DND-41 (cell line): ENCODE measurements around the gene RNF217.
"Not testable (repeated sequence)": the region's sequence is repeated elsewhere in the genome, so short reads cannot be mapped to it uniquely, and the experiment has no call there.

Experiments
- ATAC-seq: fragments of 200-7000 bp; cut with Tn5 transposase; 3 replicates; pipeline ENCODE4 v1.9.1; 2021; ENCODE audit warnings: low read depth; ENCODE audit not compliant: insufficient read depth
- DNase-seq: peaks from one replicate; pipeline ENCODE4 v3.0.0-alpha.2; 2020
- H2AFZ ChIP-seq: 2 replicates; pipeline ENCODE4 v1.6.0; 2012; ENCODE audit warnings: low read depth, low read length
- H3K27ac ChIP-seq: 2 replicates; pipeline ENCODE4 v1.5.1; 2012; ENCODE audit warnings: low read length, inconsistent platforms
- H3K27me3 ChIP-seq: fragments of 200-600 bp; sonication (generic); 2 replicates; pipeline ENCODE4 v1.6.0; 2012; ENCODE audit warnings: low read length, mild to moderate bottlenecking, inconsistent platforms; ENCODE audit not compliant: insufficient read depth, poor library complexity
- H3K36me3 ChIP-seq: 2 replicates; pipeline ENCODE4 v1.5.1; 2012; ENCODE audit warnings: low read length, inconsistent platforms; ENCODE audit not compliant: insufficient read depth
- H3K4me1 ChIP-seq: 2 replicates; pipeline ENCODE4 v1.5.1; 2012; ENCODE audit warnings: mild to moderate bottlenecking, low read length; ENCODE audit not compliant: insufficient read depth
- H3K4me2 ChIP-seq: 2 replicates; pipeline ENCODE4 v1.6.0; 2012; ENCODE audit warnings: mild to moderate bottlenecking, moderate library complexity, low read length, inconsistent platforms; ENCODE audit not compliant: insufficient read depth
- H3K4me3 ChIP-seq, 2 experiments: fragments of 200-600 bp in 1 of 2; shearing (Covaris generic) in 1 of 2; 2 replicates each; pipeline ENCODE4 v1.5.1; 2012 to 2016; ENCODE audit warnings: inconsistent platforms in 2 of 2, low read length in 2 of 2, mild to moderate bottlenecking in 2 of 2, low read depth in 1 of 2, moderate library complexity in 1 of 2
- H3K79me2 ChIP-seq: 2 replicates; pipeline ENCODE4 v1.6.0; 2012; ENCODE audit warnings: low read length, inconsistent platforms; ENCODE audit not compliant: insufficient read depth
- H3K9ac ChIP-seq: 2 replicates; pipeline ENCODE4 v1.6.0; 2012; ENCODE audit warnings: low read depth, mild to moderate bottlenecking, inconsistent platforms, low read length, moderate library complexity
- H3K9me3 ChIP-seq: 2 replicates; pipeline ENCODE4 v1.5.1; 2012; ENCODE audit warnings: low read length, moderate library complexity, mild to moderate bottlenecking, inconsistent platforms; ENCODE audit not compliant: insufficient read depth, severe bottlenecking
- H4K20me1 ChIP-seq: 2 replicates; pipeline ENCODE4 v1.6.0; 2012; ENCODE audit warnings: low read length; ENCODE audit not compliant: insufficient read depth
- EZH2 ChIP-seq: IDR thresholded peaks from 3 replicates; pipeline ENCODE4 v1.6.1; 2012; ENCODE audit warnings: borderline replicate concordance, low read depth, mild to moderate bottlenecking, moderate library complexity, low read length, inconsistent platforms; ENCODE audit not compliant: severe bottlenecking
- TF ChIP-seq, protein P1 (sequence below): IDR thresholded peaks from 2 replicates; pipeline ENCODE4 v1.5.1; 2012; ENCODE audit warnings: borderline replicate concordance, low read length, moderate library complexity, mild to moderate bottlenecking; ENCODE audit not compliant: poor library complexity, severe bottlenecking; ENCODE audit errors: extremely low read depth

RNF217 gene

DNA sequence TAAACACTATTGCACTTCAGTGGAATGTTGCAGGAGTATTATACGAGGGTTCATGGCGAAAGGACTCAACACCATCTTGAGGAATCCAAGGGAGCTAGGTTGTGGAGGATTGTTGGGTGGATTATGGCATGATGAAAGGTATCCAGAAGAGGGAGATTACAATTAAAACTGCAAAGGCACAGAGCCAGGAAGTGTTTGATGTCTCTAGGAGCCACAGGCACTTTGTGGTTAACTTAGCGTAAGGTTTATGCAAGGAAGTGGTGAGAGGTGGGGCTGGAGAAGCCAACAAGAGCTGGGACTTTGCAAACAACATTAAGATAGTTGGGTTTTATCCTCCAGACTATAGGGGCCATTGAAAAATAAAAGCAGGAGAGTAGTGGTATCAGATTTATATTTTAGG is 104.7 kb downstream of the RNF217 start:
- no peak for TF ChIP-seq EZH2
- TF ChIP-seq, protein P1, sequence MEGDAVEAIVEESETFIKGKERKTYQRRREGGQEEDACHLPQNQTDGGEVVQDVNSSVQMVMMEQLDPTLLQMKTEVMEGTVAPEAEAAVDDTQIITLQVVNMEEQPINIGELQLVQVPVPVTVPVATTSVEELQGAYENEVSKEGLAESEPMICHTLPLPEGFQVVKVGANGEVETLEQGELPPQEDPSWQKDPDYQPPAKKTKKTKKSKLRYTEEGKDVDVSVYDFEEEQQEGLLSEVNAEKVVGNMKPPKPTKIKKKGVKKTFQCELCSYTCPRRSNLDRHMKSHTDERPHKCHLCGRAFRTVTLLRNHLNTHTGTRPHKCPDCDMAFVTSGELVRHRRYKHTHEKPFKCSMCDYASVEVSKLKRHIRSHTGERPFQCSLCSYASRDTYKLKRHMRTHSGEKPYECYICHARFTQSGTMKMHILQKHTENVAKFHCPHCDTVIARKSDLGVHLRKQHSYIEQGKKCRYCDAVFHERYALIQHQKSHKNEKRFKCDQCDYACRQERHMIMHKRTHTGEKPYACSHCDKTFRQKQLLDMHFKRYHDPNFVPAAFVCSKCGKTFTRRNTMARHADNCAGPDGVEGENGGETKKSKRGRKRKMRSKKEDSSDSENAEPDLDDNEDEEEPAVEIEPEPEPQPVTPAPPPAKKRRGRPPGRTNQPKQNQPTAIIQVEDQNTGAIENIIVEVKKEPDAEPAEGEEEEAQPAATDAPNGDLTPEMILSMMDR = peak; percentile 25
- H2AFZ ChIP-seq = no peak overlapping the region
- H4K20me1 ChIP-seq = no peaks in the 10 kb centered on the region
- peak overlapping the region; percentile 7; the same call in 1 of the 2 replicates for H3K4me2 ChIP-seq
- ATAC-seq = peak; percentile 99
- H3K27me3 ChIP-seq = no peaks in the 10 kb centered on the region
- DNase-seq = peak; percentile 67
- H3K9me3 ChIP-seq = no peaks in the 10 kb centered on the region
- no peaks in the 10 kb centered on the region for H3K36me3 ChIP-seq
- no peak overlapping the region for H3K27ac ChIP-seq
- H3K79me2 ChIP-seq = no peaks in the 10 kb centered on the region
- H3K4me3 ChIP-seq = no peak overlapping the region
- no peak overlapping the region for H3K9ac ChIP-seq
- peaks cover 15% of the 10 kb centered on the region for H3K4me1 ChIP-seq

DNA sequence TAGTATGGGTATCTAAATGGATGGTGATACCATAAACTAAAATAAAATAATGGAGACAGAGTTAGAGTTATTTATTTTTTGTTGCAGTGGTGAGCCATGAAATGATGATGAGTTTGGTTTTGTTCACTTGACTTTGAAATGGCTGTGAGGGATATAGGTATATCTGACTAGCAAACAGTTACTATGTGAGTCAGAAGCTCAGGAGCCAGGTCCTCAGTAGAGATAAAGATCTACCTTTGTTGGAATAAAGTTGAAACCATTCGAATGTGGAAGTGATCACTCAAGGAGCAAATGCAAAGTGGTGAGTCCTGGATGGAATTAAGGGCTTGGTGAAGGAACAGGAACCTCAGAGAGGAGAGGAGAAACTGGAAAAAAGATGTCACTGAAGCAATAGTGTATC is 105.3 kb downstream of the RNF217 start:
- H3K36me3 ChIP-seq = no peaks in the 10 kb centered on the region
- no peaks in the 10 kb centered on the region for H4K20me1 ChIP-seq
- no peak overlapping the region for H3K27ac ChIP-seq
- ATAC-seq (no peak), DNase-seq (no peak)
- no peaks in the 10 kb centered on the region for H3K27me3 ChIP-seq
- H3K4me2 ChIP-seq = no peak overlapping the region
- no peaks in the 10 kb centered on the region for H3K79me2 ChIP-seq
- H3K4me1 ChIP-seq = peaks cover 15% of the 10 kb centered on the region
- no peaks in the 10 kb centered on the region for H3K9me3 ChIP-seq
- H2AFZ ChIP-seq = no peak overlapping the region
- no peak overlapping the region for H3K9ac ChIP-seq
- no peak overlapping the region for H3K4me3 ChIP-seq
- TF ChIP-seq, protein P1 = no peak
- no peak for TF ChIP-seq EZH2

DNA sequence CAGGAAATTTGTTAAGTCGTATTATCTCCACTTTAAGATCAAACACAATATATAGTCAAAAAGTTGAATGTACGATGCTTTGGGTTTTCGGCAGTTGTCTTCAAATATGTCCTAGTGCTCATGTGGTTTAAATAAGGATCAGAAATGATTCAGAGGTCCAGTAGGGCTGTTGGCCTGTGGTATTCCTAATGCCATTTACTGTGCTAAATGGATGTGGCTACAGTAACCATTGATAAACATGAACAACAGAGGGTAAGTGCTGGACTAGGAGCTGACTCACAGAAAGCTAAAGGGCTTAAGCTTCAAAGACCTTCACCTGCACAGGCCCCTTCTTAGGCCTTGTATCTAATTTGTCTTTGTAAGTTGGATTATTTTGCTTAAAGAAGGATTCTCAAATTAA is 110.8 kb downstream of the RNF217 start:
- H2AFZ ChIP-seq = no peak overlapping the region
- no peaks in the 10 kb centered on the region for H4K20me1 ChIP-seq
- no peak overlapping the region for H3K9ac ChIP-seq
- no peak for DNase-seq
- no peak overlapping the region for H3K4me3 ChIP-seq
- H3K9me3 ChIP-seq = no peaks in the 10 kb centered on the region
- no peaks in the 10 kb centered on the region for H3K27me3 ChIP-seq
- ATAC-seq = no peak
- H3K4me2 ChIP-seq = no peak overlapping the region
- no peak for TF ChIP-seq EZH2
- TF ChIP-seq, protein P1 = no peak
- no peaks in the 10 kb centered on the region for H3K79me2 ChIP-seq
- H3K4me1 ChIP-seq = no peaks in the 10 kb centered on the region
- H3K36me3 ChIP-seq = no peaks in the 10 kb centered on the region
- H3K27ac ChIP-seq = no peak overlapping the region

DNA sequence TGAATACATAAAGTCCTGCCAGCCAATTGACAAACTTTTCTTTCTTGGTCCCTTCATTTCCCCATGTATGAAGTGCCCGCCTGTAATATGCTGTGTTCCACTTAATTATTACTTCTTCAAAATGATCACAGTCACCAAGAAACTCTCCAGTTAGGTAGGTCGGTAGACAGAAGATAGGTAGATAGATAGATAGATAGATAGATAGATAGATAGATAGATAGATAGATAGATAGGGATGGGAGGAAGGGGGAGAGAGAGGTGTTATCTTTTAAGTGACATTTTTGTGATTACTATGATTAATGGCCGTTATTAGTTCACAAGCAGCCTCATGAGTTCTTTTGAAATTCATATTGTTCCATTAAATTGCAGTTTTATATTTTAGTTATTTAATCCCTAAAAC is 111.9 kb downstream of the RNF217 start:
- ATAC-seq = no peak
- H3K36me3 ChIP-seq = no peaks in the 10 kb centered on the region
- H3K27me3 ChIP-seq = no peaks in the 10 kb centered on the region
- DNase-seq = no peak
- H3K79me2 ChIP-seq = no peaks in the 10 kb centered on the region
- no peaks in the 10 kb centered on the region for H4K20me1 ChIP-seq
- H3K9me3 ChIP-seq = no peaks in the 10 kb centered on the region
- TF ChIP-seq, protein P1 = no peak
- no peak for TF ChIP-seq EZH2
- H3K27ac ChIP-seq = no peak overlapping the region
- H3K4me2 ChIP-seq = no peak overlapping the region
- no peaks in the 10 kb centered on the region for H3K4me1 ChIP-seq
- H2AFZ ChIP-seq = no peak overlapping the region
- no peak overlapping the region for H3K4me3 ChIP-seq
- no peak overlapping the region for H3K9ac ChIP-seq

DNA sequence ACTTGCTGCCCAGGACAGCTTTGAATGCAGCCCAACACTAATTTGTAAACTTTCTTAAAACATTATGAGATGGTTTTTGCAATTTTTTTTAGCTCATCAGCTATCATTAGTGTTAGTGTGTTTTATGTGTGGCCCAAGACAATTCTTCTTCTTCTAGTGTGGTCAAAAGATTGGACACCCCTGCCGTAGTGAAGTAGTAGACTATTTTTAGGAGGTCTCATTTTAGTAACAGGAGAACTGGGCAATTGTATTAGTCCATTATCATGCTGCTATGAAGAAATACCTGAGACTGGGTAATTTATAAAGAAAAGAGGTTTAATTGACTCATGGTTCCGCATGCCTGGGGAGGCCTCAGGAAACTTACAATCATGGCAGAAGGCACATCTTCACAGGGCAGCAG is 112.8 kb downstream of the RNF217 start:
- not testable (repeated sequence) for H4K20me1 ChIP-seq, H3K27ac ChIP-seq, H3K4me1 ChIP-seq, H3K9ac ChIP-seq, H3K4me2 ChIP-seq, H3K9me3 ChIP-seq, H3K4me3 ChIP-seq, H2AFZ ChIP-seq, DNase-seq, ATAC-seq, H3K36me3 ChIP-seq, H3K27me3 ChIP-seq, H3K79me2 ChIP-seq
